Activated CD8-positive, alpha-beta memory T cell treated with anti-CD3 and anti-CD28 coated beads for 1 hour (primary cell): ENCODE measurements around the gene HTT-AS.
"Not testable (repeated sequence)": the region's sequence is repeated elsewhere in the genome, so short reads cannot be mapped to it uniquely, and the experiment has no call there.

Experiments
- DNase-seq, 2 donors: peaks; one replicate each; pipeline ENCODE4 v3.0.0-alpha.2; 2020; ENCODE audit warnings: low read depth in 1 of 2; ENCODE audit errors: extremely low read depth in 1 of 2

The HTT-AS gene

DNA sequence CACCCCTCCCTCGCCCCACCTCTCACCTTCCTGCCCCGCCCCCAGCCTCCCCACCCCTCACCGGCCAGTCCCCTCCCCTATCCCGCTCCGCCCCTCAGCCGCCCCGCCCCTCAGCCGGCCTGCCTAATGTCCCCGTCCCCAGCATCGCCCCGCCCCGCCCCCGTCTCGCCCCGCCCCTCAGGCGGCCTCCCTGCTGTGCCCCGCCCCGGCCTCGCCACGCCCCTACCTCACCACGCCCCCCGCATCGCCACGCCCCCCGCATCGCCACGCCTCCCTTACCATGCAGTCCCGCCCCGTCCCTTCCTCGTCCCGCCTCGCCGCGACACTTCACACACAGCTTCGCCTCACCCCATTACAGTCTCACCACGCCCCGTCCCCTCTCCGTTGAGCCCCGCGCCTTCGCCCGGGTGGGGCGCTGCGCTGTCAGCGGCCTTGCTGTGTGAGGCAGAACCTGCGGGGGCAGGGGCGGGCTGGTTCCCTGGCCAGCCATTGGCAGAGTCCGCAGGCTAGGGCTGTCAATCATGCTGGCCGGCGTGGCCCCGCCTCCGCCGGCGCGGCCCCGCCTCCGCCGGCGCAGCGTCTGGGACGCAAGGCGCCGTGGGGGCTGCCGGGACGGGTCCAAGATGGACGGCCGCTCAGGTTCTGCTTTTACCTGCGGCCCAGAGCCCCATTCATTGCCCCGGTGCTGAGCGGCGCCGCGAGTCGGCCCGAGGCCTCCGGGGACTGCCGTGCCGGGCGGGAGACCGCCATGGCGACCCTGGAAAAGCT, at the start of gene HTT-AS, which contains the start of gene HTT:
TSS of gene HTT-AS (minus strand) at position 461 of the 768 bp plus-strand sequence.
TSS of gene HTT (plus strand) at position 604 of the 768 bp plus-strand sequence. CDS start at position 749, 145 bp downstream.
- DNase-seq, result peak; percentile 95 to 98

DNA sequence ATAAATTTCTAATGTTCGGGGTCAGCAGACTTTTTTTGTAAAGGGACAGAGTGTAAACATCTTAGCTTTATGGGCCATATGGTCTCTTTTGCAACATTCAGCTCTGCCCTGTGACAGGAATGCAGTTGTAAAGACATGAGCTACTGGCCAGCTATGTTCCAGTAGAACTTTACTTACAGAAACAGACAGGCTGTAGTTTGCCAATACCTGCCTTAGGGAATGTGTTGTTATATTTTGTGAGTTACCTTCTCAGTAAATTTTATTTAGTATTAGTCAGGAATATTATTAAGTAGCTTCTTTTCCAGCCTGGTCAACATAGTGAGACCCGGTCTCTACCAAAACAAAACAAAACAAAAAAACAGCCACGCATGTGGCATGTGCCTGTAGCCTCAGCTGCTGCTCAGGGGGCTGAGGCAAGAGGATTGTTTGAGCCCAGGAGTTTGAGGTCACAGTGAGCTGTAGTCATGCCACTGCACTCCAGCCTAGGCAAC, 48.9 kb upstream of the HTT-AS start:
- DNase-seq, result no peak

DNA sequence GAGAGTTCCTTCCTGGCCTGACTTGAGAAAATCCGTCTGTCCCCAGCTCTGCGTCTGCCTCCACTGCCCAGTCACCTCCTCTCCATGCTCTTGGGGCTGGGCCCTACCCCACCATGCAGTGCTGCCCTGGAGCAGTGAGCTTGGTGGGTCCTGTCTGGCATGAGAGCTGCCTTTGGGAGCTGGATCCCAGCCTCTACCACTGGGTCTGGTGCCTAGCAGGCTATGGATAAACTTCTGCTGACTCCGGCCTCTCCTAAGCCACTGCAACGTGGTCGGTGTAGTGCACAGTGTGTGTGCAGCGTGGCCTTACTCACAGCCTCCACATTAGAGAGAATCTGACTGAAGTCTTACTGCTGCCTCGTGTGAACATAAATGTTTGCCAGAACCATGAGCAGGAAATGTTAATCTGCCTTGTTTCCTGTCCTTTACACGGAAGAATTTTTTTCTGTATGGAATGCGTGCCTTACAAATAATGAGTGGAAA, 47.8 kb upstream of the HTT-AS start:
- DNase-seq, result no peak

DNA sequence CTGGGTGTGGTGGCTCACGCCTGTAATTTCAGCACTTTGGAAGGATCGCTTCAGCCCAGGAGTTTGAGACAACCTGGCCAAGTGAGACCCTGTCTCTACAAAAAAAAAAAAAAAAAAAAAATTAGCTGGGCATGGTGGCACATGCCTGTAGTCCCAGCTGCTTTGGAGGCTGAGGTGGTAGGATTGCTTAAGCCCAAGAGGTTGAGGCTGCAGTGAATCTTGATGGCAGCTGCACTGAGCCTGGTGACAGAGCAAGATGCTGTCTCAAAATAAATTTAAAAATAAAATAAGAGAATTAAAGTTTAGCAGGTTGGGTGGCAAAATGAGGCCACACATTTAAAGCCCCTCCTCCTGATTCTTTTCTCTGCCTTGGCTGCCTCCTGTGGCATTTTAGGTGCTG, 47.3 kb upstream of the HTT-AS start:
- DNase-seq, result no peak

DNA sequence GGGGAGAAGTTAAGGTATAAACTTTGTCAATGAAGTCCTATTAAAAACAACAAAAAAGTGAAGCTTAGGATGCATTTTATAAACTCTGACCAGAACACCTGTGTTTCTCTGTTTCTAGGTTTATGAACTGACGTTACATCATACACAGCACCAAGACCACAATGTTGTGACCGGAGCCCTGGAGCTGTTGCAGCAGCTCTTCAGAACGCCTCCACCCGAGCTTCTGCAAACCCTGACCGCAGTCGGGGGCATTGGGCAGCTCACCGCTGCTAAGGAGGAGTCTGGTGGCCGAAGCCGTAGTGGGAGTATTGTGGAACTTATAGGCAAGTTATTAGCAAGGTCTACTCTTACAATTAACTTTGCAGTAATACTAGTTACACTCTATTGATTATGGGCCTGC, 46.8 kb upstream of the HTT-AS start:
- DNase-seq, result no peak

DNA sequence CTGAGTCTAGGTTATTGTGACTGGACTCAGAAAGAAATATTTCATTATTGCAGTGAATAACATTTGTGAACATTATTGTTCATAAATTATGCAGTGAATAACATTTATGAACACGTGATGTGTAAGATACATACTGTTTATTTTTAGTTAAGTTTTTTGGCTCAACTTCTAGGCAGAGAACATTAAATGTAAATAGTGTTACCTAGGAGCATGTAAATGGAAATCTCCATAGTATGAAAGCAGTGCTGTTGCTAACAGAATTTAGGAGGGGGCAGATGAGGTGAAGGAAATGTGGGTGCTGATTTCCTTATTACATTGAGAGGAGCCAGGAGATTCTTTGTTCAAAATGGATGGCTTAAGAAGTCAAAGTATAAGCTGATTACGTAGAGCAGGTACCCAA, 45.1 kb upstream of the HTT-AS start:
- DNase-seq, result no peak

DNA sequence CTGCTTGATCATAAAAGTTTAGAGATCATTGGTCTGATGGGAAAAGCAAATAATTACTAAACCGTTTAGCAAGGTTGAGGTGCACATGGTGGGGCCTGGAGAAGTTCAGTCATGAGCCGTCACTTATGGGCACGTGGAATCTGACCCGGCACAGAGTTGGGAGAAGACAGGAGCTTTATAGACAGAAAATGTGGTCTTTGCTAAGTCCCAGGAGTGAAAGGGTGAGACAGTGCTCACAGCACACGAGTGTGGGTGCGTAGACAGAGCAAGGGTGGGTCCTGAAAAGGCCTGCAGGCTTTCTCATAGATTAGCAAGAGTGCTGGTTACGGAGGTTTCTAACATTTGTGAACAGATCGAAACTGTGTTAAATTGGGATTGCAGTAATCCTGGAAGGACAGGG, 44.0 kb upstream of the HTT-AS start:
- DNase-seq, result no peak

DNA sequence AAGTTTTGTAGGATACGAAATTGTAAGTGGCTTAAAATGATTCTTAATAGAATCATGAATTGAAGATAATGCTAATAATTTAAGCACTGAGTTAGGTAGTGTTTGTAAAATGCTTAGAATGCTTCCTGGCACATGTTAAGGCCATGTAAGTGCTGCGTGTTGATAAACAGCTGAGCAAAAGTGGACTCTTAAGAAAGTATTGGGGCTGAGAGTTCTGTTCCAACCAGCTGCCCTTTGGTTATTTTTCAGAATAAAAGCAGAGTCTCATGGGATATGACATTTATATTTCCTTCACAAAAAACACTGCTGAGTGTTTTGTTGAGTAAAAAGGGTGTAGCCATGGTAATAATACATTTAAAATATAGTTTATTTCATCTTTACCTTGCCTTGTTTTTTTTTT, 42.6 kb upstream of the HTT-AS start:
- DNase-seq, result no peak

DNA sequence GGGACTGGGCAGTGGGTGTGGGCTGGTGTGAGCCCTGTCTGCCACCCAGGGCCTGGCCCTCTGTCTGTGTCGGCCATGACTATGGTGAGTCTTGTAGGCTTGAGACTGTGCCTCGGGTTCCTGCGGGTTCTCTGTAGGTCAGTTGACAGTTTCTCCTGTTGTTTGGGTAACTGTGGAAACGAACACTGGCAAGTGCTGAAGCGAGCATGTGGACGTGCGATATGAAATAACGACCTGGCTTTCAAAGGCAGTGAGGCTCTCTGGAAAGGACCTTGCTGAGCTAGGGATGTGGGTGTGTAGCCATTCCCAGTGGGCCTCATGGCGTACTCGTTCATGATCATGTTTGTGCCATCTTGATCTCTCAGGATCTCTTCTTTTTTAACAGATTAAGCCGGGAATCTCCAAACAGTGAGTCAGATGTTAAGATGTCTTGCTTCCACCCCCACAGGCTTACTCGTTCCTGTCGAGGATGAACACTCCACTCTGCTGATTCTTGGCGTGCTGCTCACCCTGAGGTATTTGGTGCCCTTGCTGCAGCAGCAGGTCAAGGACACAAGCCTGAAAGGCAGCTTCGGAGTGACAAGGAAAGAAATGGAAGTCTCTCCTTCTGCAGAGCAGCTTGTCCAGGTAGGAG, 41.4 kb upstream of the HTT-AS start:
- no peak for DNase-seq

DNA sequence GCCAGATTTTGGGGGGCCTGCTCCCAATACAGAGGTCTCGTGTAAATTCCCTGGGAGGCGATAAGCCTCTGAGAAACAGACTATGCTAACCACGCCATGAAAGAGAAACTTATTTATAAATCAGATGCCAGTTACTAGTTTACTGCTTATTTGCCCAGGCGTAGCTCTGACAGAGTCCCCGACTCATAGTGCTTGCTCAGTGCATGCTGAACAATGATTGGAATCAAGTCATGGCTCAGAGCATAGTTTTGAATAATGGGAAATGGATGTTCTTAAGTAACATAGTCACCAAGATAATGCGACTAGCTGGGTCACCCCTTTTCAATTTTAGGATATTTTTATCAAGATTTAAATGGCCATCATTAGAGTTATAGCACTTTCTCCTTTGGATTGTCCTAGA, 40.0 kb upstream of the HTT-AS start:
- DNase-seq, result no peak

DNA sequence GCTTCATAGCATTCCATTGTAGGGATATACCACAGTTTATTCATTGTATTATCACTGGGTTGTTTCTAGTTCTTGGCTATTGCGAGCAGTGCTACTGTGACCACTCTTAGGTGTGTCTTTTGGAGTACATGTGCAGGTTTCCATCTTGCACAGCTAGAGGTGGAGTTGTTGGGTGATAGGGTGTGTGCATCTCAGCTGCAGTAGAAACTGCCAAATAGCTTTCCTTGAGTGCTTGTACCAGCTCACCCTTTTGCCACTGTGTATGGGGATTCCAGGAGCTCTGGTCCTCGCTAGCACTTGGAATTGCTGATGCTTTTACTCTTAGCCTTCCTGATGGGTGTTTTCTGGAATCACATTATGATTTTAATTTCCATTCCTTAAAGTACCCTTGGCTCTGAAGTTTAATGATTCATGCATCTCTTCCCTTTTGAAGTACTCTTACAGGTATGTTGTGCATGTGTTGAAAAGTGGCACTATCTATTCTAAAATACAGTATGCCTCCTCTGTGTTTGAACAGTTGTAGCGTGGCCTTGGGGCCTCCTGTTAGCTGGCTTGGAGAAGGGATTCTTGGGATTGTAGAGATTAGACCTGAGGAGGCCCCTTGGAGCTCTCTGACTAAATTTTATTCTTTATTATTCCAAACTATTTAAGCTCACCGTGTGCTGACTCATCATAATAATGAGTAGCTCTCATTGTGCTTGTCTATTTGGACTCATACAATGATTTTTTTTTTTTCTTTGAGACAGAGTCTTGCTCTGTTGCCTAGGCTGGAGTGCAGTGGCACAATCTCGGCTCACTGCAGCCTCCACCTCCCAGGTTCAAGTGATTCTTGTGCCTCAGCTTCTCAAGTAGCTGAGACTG, 38.5 kb upstream of the HTT-AS start:
- no peak for DNase-seq

DNA sequence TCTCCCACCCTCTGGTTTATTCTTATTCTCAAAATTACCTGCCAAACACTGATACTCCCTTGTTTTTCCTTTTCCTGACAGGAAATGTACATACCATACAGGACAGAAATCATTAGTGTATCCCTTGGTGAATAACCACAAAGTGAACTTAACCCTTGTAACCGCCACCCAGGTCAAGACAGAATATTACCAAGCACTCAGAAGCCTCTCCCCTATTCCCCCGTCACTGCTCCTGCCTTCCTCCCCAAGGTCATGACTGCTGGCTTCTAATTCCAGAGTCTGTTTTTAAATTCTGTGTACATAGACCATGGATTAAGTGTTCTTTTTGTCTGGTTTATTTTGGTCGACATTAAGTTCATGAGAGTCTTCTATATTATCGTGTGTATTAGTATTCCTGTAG, 37.9 kb upstream of the HTT-AS start:
- no peak for DNase-seq

DNA sequence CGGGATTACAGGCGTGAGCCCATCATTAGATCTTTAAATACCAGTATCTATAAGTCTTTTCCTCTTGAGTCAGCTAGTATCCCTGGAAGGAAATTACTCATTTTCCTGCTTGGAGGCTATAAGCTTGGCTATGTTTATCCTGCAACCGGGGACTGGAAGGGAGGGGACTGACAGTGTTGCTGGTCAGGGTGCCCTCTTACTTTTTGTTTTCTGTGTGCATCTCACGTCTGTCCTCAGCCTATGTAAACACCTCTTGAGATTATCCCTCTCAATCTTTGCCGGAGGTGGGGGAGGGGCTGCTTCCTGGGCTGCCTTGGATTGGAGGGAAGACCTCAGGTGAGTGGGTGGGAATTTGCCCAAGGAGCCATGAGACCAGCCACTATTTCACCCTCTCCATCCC, 37.1 kb upstream of the HTT-AS start:
- no peak for DNase-seq

DNA sequence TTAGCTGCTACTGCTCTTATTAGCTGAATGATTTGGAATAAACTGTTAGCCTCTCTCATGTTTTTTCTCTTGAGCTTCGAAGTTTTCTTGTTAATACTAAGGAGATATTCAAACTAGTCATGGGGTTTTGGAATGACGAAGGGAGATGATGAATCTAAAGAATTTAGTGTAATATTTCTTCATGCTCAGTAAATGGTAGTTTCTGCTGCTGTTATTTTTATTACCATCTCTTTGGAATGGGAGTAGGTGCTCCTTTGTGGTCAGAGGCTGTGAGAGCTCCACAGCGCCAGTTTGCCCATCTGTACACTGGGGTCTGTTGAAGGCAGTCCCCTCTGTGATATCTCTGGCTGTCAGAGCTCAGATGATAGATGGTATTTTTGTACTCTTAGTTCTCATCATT, 33.9 kb upstream of the HTT-AS start:
- no peak for DNase-seq

DNA sequence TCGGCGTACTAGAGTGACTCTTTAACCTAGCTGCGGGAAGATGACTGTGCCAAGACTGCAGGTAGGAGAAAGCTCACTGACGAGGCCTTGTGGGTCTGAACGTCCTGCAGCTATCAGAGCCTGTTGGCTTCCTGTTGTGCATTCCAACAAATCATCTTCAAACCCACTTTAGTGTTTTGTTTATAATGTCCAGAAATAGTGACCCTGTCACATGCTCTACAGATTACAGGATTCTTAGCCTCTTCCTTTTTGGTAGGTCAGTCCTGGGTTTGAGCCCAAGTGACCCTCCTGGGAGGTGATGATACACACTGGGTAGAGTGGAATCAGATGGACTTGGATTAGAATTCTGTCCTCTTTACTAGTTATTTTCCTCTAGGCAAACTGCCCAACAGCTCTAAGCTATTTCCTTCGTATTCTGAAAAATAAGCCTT, 33.4 kb upstream of the HTT-AS start:
- no peak for DNase-seq

DNA sequence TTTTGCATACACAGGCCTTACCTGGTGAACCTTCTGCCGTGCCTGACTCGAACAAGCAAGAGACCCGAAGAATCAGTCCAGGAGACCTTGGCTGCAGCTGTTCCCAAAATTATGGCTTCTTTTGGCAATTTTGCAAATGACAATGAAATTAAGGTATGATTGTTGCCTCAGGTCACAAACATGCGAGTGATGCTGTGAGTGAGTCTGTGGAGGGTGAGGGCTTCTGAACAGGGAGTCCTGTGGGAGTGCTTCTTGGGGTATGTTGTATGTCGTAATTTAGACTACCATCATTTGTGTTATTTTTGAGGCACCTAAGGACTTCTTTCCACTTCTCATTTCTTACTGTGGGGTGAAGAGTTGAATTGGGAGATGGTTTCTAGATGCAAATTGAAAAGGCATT, 32.9 kb upstream of the HTT-AS start:
- DNase-seq, result no peak

DNA sequence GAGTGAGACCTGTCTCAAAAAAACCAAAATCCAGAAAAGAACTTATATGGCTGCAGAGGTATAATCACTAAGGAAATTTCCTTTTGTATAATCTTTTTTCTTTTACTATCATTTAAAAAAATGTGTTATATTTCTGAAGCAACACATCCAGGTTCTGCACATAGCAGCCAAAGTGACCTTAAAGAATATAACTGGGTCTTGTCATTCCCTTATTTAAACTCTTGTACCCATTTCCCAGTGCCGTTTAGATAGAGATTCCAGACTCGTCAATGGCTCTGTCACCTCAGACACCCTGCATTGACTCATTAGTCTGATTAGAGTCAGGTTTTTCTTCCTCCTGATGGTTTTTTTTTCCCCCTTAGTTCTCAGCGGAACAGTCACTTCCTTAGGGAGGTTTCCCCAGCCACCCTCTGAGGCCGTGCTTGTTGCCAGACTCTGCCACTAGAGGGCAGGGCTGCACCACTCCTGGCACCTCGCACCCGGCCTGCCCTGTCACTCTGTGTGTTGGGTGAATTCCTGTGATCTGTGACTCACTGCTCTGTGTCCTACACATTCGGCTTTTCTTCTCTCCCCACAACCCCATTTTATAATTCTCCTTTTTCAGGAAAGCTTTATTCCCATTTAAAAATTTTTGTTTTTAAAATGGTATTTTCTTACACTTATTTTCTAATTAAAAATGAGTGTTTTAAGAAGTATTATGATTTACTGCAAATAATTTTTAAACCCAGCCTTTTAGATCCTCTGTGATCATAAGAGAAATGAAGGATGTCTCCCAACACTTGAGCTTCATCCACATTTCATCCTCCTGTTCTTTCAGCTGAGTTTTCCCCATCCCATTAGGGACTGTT, 32.2 kb upstream of the HTT-AS start:
- DNase-seq, result peak; percentile 51 to 80

DNA sequence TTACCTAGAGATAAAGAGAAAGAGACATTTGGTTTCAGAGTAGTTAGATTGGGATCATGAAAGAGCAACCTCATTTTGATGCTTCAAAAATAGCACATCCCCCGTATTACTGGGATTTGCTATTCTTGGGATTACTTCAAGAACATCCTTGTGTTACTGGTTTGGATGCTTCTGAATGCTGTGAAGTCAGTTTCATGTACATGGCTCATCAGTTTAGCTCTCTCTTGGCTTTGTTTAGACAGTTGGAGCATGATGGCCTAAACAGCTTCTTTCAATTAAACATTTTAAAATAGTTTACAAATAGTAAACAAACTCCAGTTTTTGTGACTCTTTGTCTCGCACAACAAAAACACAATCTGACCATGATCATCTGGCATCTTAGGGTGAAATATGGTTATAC, 24.0 kb upstream of the HTT-AS start:
- no peak for DNase-seq

DNA sequence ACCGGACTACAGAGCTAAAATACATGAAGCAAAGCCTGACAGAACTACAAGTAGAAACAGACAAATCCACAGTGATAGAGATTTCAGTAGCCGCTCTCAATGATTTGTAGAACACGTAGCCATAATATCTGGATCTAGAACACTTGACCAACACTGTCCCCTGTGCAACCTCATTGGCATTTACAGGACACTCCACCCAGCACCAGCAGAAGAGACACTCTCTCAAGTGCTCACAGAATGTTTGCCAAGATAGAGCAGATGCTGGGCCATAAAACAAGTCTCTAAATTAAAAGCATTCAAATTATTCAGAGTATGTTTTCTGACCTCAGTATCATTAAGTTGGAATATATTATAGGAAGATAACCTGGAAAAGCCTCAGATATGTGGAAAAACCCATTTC, 21.9 kb upstream of the HTT-AS start:
- no peak for DNase-seq

DNA sequence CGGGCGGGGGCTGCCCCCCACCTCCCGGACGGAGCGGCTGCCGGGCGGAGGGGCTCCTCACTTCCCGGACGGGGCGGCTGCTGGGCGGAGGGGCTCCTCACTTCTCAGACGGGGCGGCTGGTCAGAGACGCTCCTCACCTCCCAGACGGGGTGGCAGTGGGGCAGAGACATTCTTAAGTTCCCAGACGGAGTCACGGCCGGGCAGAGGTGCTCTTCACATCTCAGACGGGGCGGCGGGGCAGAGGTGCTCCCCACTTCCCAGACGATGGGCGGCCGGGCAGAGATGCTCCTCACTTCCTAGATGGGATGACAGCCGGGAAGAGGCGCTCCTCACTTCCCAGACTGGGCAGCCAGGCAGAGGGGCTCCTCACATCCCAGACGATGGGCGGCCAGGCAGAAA, 20.4 kb upstream of the HTT-AS start:
- DNase-seq, result not testable (repeated sequence)
